GM19238 (cell line): Measurements from ENCODE around the gene YEATS4.

Experiments used
- DNase-seq: peaks from one replicate; pipeline ENCODE4 v3.0.0; 2011; ENCODE audit warnings: low spot score; ENCODE audit not compliant: insufficient read length

Gene YEATS4

GRCh38 chr12:69431591-69432222, 72.2 kb downstream of the YEATS4 start:
- DNase-seq, result no peak

DNA sequence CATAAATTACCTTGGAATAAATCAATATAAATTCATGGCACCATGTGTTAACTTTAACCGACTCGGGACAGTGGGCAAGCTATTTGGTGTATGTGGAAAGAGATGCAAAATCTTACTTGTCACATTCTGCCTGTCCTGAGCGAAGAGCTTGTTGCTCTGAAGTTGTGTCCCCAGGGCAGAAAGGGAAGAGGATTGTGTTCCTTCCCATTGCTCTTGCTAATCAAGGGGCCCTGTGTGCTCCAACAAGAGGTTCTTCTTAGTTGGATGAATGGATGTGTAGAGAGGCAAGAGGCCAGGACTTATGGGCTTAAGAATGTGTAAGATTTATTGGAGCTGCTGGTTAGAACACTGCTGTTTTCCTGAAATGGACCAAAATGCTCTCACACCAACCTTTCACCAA, 74.1 kb downstream of the YEATS4 start:
- no peak for DNase-seq

GRCh38 chr12:69435644-69436043, 76.1 kb downstream of the YEATS4 start:
- no peak for DNase-seq

DNA sequence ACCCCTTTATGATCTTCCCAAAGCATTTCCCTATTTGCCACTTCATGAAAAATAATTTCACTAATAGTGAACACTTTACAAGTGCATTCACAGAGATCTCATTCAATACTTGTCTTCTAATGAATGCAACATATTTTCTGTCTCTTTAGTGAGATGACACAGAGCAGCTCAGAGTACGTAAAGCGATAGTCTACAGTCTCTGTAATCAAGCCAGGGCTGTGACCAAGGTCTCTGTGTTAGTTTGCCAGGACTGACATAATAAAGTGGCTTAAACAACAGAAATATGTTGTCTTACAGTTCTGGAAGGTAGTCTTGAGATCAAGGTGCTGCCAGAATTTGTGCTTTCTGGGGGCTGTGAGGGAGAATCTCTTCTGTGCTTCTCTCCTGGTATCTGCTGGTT, 77.5 kb downstream of the YEATS4 start:
- DNase-seq, result no peak

GRCh38 chr12:69438539-69438938, 79.0 kb downstream of the YEATS4 start:
- no peak for DNase-seq

DNA sequence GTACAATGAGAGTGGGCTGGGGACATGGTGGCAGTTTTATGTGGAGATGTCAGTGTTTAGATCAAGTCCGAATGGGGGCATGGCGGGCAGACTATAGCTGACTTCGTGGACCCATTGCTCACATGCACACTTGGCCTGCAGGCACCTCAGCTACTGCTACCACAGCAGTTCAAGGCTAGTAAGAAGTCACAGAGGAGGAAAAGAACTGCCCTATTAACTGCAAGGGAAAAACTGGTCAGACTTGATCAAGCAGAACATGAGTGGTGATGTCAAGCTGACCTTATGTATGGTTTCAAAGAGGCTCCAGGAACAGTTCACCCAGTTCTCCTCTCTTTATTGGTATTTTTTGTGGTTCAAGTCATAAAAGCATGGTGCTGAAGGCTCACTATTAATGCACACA, 80.5 kb downstream of the YEATS4 start:
- DNase-seq, result no peak
